Subcutaneous abdominal adipose tissue (tissue), 5 donors: ENCODE measurements around the gene APEH.
A peak's percentile ranks its signal among the peaks of the same experiment; 100 is the strongest.

Source experiments
- H3K27ac ChIP-seq: one replicate; pipeline ENCODE4 v1.7.0; 2013; ENCODE audit warnings: low read depth, mild to moderate bottlenecking, inconsistent platforms, low read length, moderate library complexity
- H3K27me3 ChIP-seq, 5 donors: one replicate each; pipeline ENCODE4 v1.7.0; 2013; ENCODE audit warnings: low read length in 5 of 5, inconsistent platforms in 1 of 5; ENCODE audit not compliant: control insufficient read depth in 5 of 5, insufficient read depth in 4 of 5
- H3K36me3 ChIP-seq, 5 donors: one replicate each; pipeline ENCODE4 v1.7.0; 2013; ENCODE audit warnings: low read length in 5 of 5; ENCODE audit not compliant: control insufficient read depth in 5 of 5, insufficient read depth in 5 of 5
- H3K4me1 ChIP-seq, 5 donors: one replicate each; pipeline ENCODE4 v1.7.0; 2013; ENCODE audit warnings: low read length in 5 of 5, mild to moderate bottlenecking in 3 of 5, moderate library complexity in 1 of 5; ENCODE audit not compliant: control insufficient read depth in 5 of 5, insufficient read depth in 5 of 5
- H3K4me3 ChIP-seq, 5 donors: one replicate each; pipeline ENCODE4 v1.7.0; 2013; ENCODE audit warnings: low read length in 5 of 5, low read depth in 1 of 5
- H3K9ac ChIP-seq, 5 donors: one replicate each; pipeline ENCODE4 v1.7.0; 2013; ENCODE audit warnings: low read length in 5 of 5, mild to moderate bottlenecking in 4 of 5, moderate library complexity in 3 of 5
- H3K9me3 ChIP-seq, 5 donors: one replicate each; pipeline ENCODE4 v1.7.0; 2013; ENCODE audit warnings: low read length in 5 of 5; ENCODE audit not compliant: control insufficient read depth in 5 of 5
- donor health status: healthy.
- donor health status: healthy.
- donor health status: healthy.
- donor health status: healthy.
- donor health status: healthy.

The APEH gene

GRCh38 chr3:49665822-49666519 is 8.2 kb upstream of the APEH start:
- H3K4me1 ChIP-seq, result peaks cover 0 to 17% (median 12%) of the 10 kb centered on the region in 5 donors
- no peak overlapping the region for H3K9ac ChIP-seq
- H3K27me3 ChIP-seq, result peaks cover 3 to 22% (median 7%) of the 10 kb centered on the region in 5 donors
- H3K27ac ChIP-seq, result no peak overlapping the region
- H3K36me3 ChIP-seq, result no peaks in the 10 kb centered on the region
- H3K9me3 ChIP-seq, result no peaks in the 10 kb centered on the region
- H3K4me3 ChIP-seq, result no peak overlapping the region

GRCh38 chr3:49666592-49666991 is 7.6 kb upstream of the APEH start:
- Histone ChIP-seq H3K36me3 (no peaks in the 10 kb centered on the region), H3K9ac (peak overlapping the region in 1 of 5 donors; percentile 30), H3K4me1 (peaks cover 0 to 17% (median 12%) of the 10 kb centered on the region in 5 donors), H3K27ac (no peak overlapping the region), H3K27me3 (peaks cover 3 to 18% (median 7%) of the 10 kb centered on the region in 5 donors), H3K9me3 (no peaks in the 10 kb centered on the region), H3K4me3 (no peak overlapping the region)

- no peaks in the 10 kb centered on the region for H3K36me3 ChIP-seq
- H3K9ac ChIP-seq, result peak overlapping the region in 1 of 5 donors; percentile 22
- H3K4me3 ChIP-seq, result no peak overlapping the region
- no peaks in the 10 kb centered on the region for H3K9me3 ChIP-seq
- peaks cover 3 to 14% (median 4%) of the 10 kb centered on the region in 5 donors for H3K27me3 ChIP-seq
- no peak overlapping the region for H3K27ac ChIP-seq
- H3K4me1 ChIP-seq, result peaks cover 0 to 17% (median 12%) of the 10 kb centered on the region in 5 donors
Observed at GRCh38 chr3:49667701-49668413, 6.3 kb upstream of the APEH start.

- no peak overlapping the region for H3K4me3 ChIP-seq
- H3K27me3 ChIP-seq, result peaks cover 1 to 14% (median 4%) of the 10 kb centered on the region in 5 donors
- peak overlapping the region in 1 of 5 donors; percentile 22 for H3K9ac ChIP-seq
- H3K9me3 ChIP-seq, result peaks cover 0 to 3% (median 0%) of the 10 kb centered on the region in 5 donors
- H3K4me1 ChIP-seq, result peaks cover 0 to 21% (median 16%) of the 10 kb centered on the region in 5 donors
- H3K36me3 ChIP-seq, result no peaks in the 10 kb centered on the region
- H3K27ac ChIP-seq, result no peak overlapping the region
Observed at GRCh38 chr3:49668414-49668797, 5.7 kb upstream of the APEH start.

- Histone ChIP-seq H3K4me1 (peaks cover 0 to 24% (median 21%) of the 10 kb centered on the region in 5 donors), H3K27me3 (peaks cover 0 to 14% (median 3%) of the 10 kb centered on the region in 5 donors), H3K9ac (peak overlapping the region in 1 of 5 donors; percentile 22), H3K9me3 (peaks cover 0 to 3% (median 0%) of the 10 kb centered on the region in 5 donors), H3K4me3 (no peak overlapping the region), H3K36me3 (no peaks in the 10 kb centered on the region), H3K27ac (no peak overlapping the region)
Observed at GRCh38 chr3:49668861-49669260, 5.3 kb upstream of the APEH start.

GRCh38 chr3:49669352-49669751 is 4.8 kb upstream of the APEH start:
- Histone ChIP-seq H3K36me3 (no peaks in the 10 kb centered on the region), H3K4me1 (peaks cover 0 to 25% (median 23%) of the 10 kb centered on the region in 5 donors), H3K4me3 (no peak overlapping the region), H3K9me3 (peaks cover 0 to 3% (median 0%) of the 10 kb centered on the region in 5 donors), H3K27me3 (peaks cover 0 to 14% (median 3%) of the 10 kb centered on the region in 5 donors), H3K9ac (no peak overlapping the region), H3K27ac (no peak overlapping the region)

- peaks cover 0 to 3% (median 0%) of the 10 kb centered on the region in 5 donors for H3K9me3 ChIP-seq
- H3K4me1 ChIP-seq, result peaks cover 0 to 35% (median 33%) of the 10 kb centered on the region in 5 donors
- H3K4me3 ChIP-seq, result no peak overlapping the region
- no peak overlapping the region for H3K27ac ChIP-seq
- H3K36me3 ChIP-seq, result peaks cover 0 to 5% (median under 1%) of the 10 kb centered on the region in 5 donors
- H3K27me3 ChIP-seq, result peaks cover 0 to 9% (median 0%) of the 10 kb centered on the region in 5 donors
- no peak overlapping the region for H3K9ac ChIP-seq
Observed at GRCh38 chr3:49670940-49671290, 3.2 kb upstream of the APEH start.

GRCh38 chr3:49671291-49672288 is 2.6 kb upstream of the APEH start:
- H3K4me3 ChIP-seq, result no peak overlapping the region
- peaks cover 0 to 8% (median 0%) of the 10 kb centered on the region in 5 donors for H3K27me3 ChIP-seq
- H3K9me3 ChIP-seq, result peaks cover 0 to 3% (median 0%) of the 10 kb centered on the region in 5 donors
- H3K36me3 ChIP-seq, result peaks cover 0 to 11% (median 8%) of the 10 kb centered on the region in 5 donors
- no peak overlapping the region for H3K9ac ChIP-seq
- peaks cover 0 to 35% (median 33%) of the 10 kb centered on the region in 5 donors for H3K4me1 ChIP-seq
- no peak overlapping the region for H3K27ac ChIP-seq

GRCh38 chr3:49673121-49673714 is 933 bp upstream of the APEH start:
- H3K4me3 ChIP-seq, result peak overlapping the region; percentile 54 to 85 (median 82)
- peaks cover 0 to 3% (median 0%) of the 10 kb centered on the region in 5 donors for H3K27me3 ChIP-seq
- H3K36me3 ChIP-seq, result peaks cover 0 to 28% (median 24%) of the 10 kb centered on the region in 5 donors
- H3K9me3 ChIP-seq, result peaks cover 0 to 3% (median 0%) of the 10 kb centered on the region in 5 donors
- H3K4me1 ChIP-seq, result peaks cover 0 to 33% (median 29%) of the 10 kb centered on the region in 5 donors
- peak overlapping the region in 4 of 5 donors; percentile 55 to 81 (median 63) for H3K9ac ChIP-seq
- H3K27ac ChIP-seq, result peak overlapping the region; percentile 78
